Endothelial cell of umbilical vein (primary cell): Measurements from ENCODE around the gene MICALL1.

Experiments used
- JUN ChIP-seq: IDR thresholded peaks from 2 replicates; pipeline ENCODE4 v1.6.1; 2011; ENCODE audit warnings: borderline replicate concordance, low read depth; ENCODE audit not compliant: insufficient read length, insufficient read depth
- TF ChIP-seq, protein P1 (sequence below), 2 donors: IDR thresholded peaks; 1 replicate in 1 of 2; 2 replicates in 1 of 2; pipeline ENCODE4 v1.5.1; 2011; ENCODE audit warnings: low read length in 2 of 2, mild to moderate bottlenecking in 2 of 2, moderate library complexity in 2 of 2, control low read depth in 1 of 2, inconsistent platforms in 1 of 2, low read depth in 1 of 2; ENCODE audit not compliant: insufficient read depth in 1 of 2; ENCODE audit errors: extremely low read depth in 1 of 2
- TF ChIP-seq, protein P2 (sequence below): IDR thresholded peaks from 2 replicates; pipeline ENCODE4 v1.6.1; 2011; ENCODE audit not compliant: insufficient read depth, insufficient read length

DNA sequence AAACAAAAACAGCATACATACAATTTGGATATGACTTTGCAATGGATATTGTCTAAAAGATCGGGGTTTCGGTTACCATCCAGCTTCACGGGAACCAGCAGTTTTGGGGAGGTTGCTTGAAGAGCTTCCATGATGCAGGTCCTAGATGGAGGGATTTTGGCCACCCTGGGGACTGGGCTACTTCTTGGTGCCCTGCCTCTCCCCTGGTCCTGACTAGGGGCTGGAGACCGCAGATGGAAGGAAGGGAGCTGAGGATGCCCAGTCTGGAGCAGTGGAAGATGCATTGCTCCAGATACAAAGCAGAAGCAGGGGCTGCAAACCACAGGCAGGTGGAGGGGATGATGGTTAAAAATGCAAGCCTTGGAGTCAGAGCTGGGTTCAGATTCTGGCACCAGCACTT lies 64.8 kb downstream of the MICALL1 start:
- TF ChIP-seq, protein P1, sequence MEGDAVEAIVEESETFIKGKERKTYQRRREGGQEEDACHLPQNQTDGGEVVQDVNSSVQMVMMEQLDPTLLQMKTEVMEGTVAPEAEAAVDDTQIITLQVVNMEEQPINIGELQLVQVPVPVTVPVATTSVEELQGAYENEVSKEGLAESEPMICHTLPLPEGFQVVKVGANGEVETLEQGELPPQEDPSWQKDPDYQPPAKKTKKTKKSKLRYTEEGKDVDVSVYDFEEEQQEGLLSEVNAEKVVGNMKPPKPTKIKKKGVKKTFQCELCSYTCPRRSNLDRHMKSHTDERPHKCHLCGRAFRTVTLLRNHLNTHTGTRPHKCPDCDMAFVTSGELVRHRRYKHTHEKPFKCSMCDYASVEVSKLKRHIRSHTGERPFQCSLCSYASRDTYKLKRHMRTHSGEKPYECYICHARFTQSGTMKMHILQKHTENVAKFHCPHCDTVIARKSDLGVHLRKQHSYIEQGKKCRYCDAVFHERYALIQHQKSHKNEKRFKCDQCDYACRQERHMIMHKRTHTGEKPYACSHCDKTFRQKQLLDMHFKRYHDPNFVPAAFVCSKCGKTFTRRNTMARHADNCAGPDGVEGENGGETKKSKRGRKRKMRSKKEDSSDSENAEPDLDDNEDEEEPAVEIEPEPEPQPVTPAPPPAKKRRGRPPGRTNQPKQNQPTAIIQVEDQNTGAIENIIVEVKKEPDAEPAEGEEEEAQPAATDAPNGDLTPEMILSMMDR (IDR thresholded peaks at IDR 0.05; ENCODE audit: extremely low read depth in 1 of 2, insufficient read depth in 1 of 2, low read depth in 1 of 2, low read length in 2 of 2), result no peak
- TF ChIP-seq, protein P2, sequence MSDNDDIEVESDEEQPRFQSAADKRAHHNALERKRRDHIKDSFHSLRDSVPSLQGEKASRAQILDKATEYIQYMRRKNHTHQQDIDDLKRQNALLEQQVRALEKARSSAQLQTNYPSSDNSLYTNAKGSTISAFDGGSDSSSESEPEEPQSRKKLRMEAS, result no peak
- no peak for TF ChIP-seq JUN
